Superior temporal gyrus (tissue), 1 donor: Measurements from ENCODE around the gene SHFL.

Experiments
- DNase-seq: peaks from one replicate; pipeline ENCODE4 v3.0.0-alpha.2; 2016; ENCODE audit errors: extremely low spot score

The SHFL gene

GRCh38 chr19:10087296-10088061 lies 1.4 kb downstream of the SHFL start:
- DNase-seq, result no peak

- DNase-seq, result no peak
Measured at GRCh38 chr19:10088949-10089554, 2.9 kb downstream of the SHFL start.

GRCh38 chr19:10089801-10090375 lies 3.8 kb downstream of the SHFL start:
- no peak for DNase-seq

- DNase-seq, result no peak
Measured at GRCh38 chr19:10091370-10091687, 5.2 kb downstream of the SHFL start.

GRCh38 chr19:10091895-10092641 lies 6.0 kb downstream of the SHFL start:
- DNase-seq, result no peak

GRCh38 chr19:10092648-10093294 lies 6.7 kb downstream of the SHFL start:
- no peak for DNase-seq

GRCh38 chr19:10093295-10094186 lies 7.4 kb downstream of the SHFL start:
- no peak for DNase-seq

- DNase-seq, result peak; percentile 47
Measured at GRCh38 chr19:10095622-10095947, 9.5 kb downstream of the SHFL start.

- DNase-seq, result peak; percentile 86
Measured at GRCh38 chr19:10095948-10096614, 10.0 kb downstream of the SHFL start.

- DNase-seq, result no peak
Measured at GRCh38 chr19:10096615-10096963, 10.5 kb downstream of the SHFL start.

- DNase-seq, result no peak
Measured at GRCh38 chr19:10100163-10100785, 14.2 kb downstream of the SHFL start.

GRCh38 chr19:10102787-10103236 lies 16.7 kb downstream of the SHFL start:
- no peak for DNase-seq

- no peak for DNase-seq
Measured at GRCh38 chr19:10104130-10104513, 18.0 kb downstream of the SHFL start.

GRCh38 chr19:10104665-10105508 lies 18.8 kb downstream of the SHFL start:
- no peak for DNase-seq

- DNase-seq, result no peak
Measured at GRCh38 chr19:10105509-10106099, 19.5 kb downstream of the SHFL start.

GRCh38 chr19:10106100-10106936 lies 20.2 kb downstream of the SHFL start, which contains the start of gene PPAN:
TSS of gene PPAN (plus strand) at chr19:10106362. CDS start at chr19:10106395, 33 bp downstream.
- DNase-seq, result peak; percentile 99

- DNase-seq, result no peak
Measured at GRCh38 chr19:10107254-10107653, 21.1 kb downstream of the SHFL start.
